ENCODE data around the gene ARRDC2. TPM values are rescaled to one million over a fixed set of nuclear protein-coding genes. Genes with fewer than 3 reads are reported as not detected.
A peak's percentile ranks its signal among the peaks of the same experiment; 100 is the strongest.

Gene ARRDC2
- total and polyA plus RNA-seq, 9 of the 15 experiments (the other 6 are each of a cell fraction or from before 2014, with no cell fraction given): 1.9 to 27.4 (median 15.2) TPM

- TF ChIP-seq ZBTB9 (CRISPR knock-in tag; IDR thresholded peaks at IDR 0.05): no peak
- no peak for TF ChIP-seq ATF6 (CRISPR knock-in tag; IDR thresholded peaks at IDR 0.05)
- peak; percentile 61 for TF ChIP-seq NFIC (IDR thresholded peaks at IDR 0.05)
- TF ChIP-seq ZBTB49 (CRISPR knock-in tag; IDR thresholded peaks at IDR 0.05; ENCODE audit: borderline replicate concordance): no peak
- no peak for TF ChIP-seq BCOR (IDR thresholded peaks at IDR 0.05)
- TF ChIP-seq ESRRA (IDR thresholded peaks at IDR 0.05; ENCODE audit: borderline replicate concordance, low read depth): peak; percentile 55; the same call in 1 of the 2 replicates
Measured at GRCh38 chr19:17977488-17977887, 30.5 kb upstream of the ARRDC2 start (continued).
